DND-41 (cell line): ENCODE data around the gene CFAP54.

Source experiments
- EZH2 ChIP-seq: IDR thresholded peaks from 3 replicates; pipeline ENCODE4 v1.6.1; 2012; ENCODE audit warnings: borderline replicate concordance, low read depth, mild to moderate bottlenecking, moderate library complexity, low read length, inconsistent platforms; ENCODE audit not compliant: severe bottlenecking
- TF ChIP-seq, protein P1 (sequence below): IDR thresholded peaks from 2 replicates; pipeline ENCODE4 v1.5.1; 2012; ENCODE audit warnings: borderline replicate concordance, low read length, moderate library complexity, mild to moderate bottlenecking; ENCODE audit not compliant: poor library complexity, severe bottlenecking; ENCODE audit errors: extremely low read depth

- TF ChIP-seq, protein P1, sequence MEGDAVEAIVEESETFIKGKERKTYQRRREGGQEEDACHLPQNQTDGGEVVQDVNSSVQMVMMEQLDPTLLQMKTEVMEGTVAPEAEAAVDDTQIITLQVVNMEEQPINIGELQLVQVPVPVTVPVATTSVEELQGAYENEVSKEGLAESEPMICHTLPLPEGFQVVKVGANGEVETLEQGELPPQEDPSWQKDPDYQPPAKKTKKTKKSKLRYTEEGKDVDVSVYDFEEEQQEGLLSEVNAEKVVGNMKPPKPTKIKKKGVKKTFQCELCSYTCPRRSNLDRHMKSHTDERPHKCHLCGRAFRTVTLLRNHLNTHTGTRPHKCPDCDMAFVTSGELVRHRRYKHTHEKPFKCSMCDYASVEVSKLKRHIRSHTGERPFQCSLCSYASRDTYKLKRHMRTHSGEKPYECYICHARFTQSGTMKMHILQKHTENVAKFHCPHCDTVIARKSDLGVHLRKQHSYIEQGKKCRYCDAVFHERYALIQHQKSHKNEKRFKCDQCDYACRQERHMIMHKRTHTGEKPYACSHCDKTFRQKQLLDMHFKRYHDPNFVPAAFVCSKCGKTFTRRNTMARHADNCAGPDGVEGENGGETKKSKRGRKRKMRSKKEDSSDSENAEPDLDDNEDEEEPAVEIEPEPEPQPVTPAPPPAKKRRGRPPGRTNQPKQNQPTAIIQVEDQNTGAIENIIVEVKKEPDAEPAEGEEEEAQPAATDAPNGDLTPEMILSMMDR = no peak
- no peak for TF ChIP-seq EZH2
Measured at GRCh38 chr12:96635844-96636243, 146.5 kb downstream of the CFAP54 start.
